ENCODE data around the gene HSPA9.
"Not testable (repeated sequence)": the region's sequence is repeated elsewhere in the genome, so short reads cannot be mapped to it uniquely, and the experiment has no call there.

Gene HSPA9

GRCh38 chr5:138528744-138529469, 46.3 kb downstream of the HSPA9 start:
- DNase-seq = no peak

- no peak for DNase-seq
Measured at GRCh38 chr5:138528208-138528607, 47.0 kb downstream of the HSPA9 start.

- no peak for DNase-seq
Measured at GRCh38 chr5:138527170-138527569, 48.0 kb downstream of the HSPA9 start.

GRCh38 chr5:138523406-138523805, 51.8 kb downstream of the HSPA9 start:
- no peak for DNase-seq

GRCh38 chr5:138520971-138521370, 54.2 kb downstream of the HSPA9 start:
- no peak for DNase-seq

- DNase-seq = no peak
Measured at GRCh38 chr5:138517437-138517836, 57.8 kb downstream of the HSPA9 start.

- no peak for DNase-seq
Measured at GRCh38 chr5:138515556-138516245, 59.5 kb downstream of the HSPA9 start.

GRCh38 chr5:138514021-138514420, 61.2 kb downstream of the HSPA9 start:
- no peak for DNase-seq

GRCh38 chr5:138508958-138509357, 66.2 kb downstream of the HSPA9 start:
- no peak for DNase-seq

- DNase-seq = not testable (repeated sequence)
Measured at GRCh38 chr5:138507485-138507884, 67.7 kb downstream of the HSPA9 start.

GRCh38 chr5:138506370-138507306, 68.6 kb downstream of the HSPA9 start:
- DNase-seq = no peak

- DNase-seq = no peak
Measured at GRCh38 chr5:138504799-138505198, 70.4 kb downstream of the HSPA9 start.
